ENCODE measurements around the gene KMT2E. TPM values are rescaled to one million over a fixed set of nuclear protein-coding genes. Genes with fewer than 3 reads are reported as not detected.
"Not testable (repeated sequence)": the region's sequence is repeated elsewhere in the genome, so short reads cannot be mapped to it uniquely, and the experiment has no call there.

The KMT2E gene
- total and polyA plus RNA-seq, 8 donors, result 14.1 to 62.5 (median 32.2) TPM

DNA sequence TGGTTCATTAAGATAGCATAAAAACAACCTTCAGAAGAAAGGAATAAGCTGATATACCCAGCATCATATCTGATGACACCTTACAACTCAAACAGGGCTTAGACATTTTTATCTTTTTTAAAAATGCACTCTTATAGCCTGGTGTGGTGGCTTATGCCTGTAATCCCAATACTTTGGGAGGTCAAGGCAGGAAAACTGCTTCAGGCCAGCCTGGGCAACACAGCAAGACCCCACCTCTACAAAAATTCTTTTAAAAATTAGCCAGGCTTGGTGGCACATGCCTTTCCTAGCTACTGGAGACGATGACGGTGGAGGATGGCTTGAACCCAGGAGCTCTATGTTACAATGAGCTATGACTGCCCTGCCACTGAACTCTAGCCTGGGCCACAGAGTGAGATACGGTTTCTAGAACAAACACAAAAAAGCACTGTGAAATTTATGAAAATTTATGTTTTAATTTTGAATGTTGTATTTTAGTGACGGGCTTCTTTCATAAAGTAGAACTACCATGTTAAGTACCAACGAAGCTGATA, 12.3 kb upstream of the KMT2E start:
- FAIRE-seq (no peak), ATAC-seq (no peak), DNase-seq (no peak)
- no peaks in the 10 kb centered on the region for H3K36me3 ChIP-seq
- WGBS, 2 donors, result 73 to 76% methylated on average over 5 of the region's 5 CpGs
- H3K4me3 ChIP-seq, result no peak overlapping the region
- intact Hi-C loops (cut with DNase I), result no loop called here
- H3K4me1 ChIP-seq, result peaks cover 68 to 86% (median 74%) of the 10 kb centered on the region in 3 donors
- H3K9me3 ChIP-seq, result no peaks in the 10 kb centered on the region
- TF ChIP-seq, protein P1, sequence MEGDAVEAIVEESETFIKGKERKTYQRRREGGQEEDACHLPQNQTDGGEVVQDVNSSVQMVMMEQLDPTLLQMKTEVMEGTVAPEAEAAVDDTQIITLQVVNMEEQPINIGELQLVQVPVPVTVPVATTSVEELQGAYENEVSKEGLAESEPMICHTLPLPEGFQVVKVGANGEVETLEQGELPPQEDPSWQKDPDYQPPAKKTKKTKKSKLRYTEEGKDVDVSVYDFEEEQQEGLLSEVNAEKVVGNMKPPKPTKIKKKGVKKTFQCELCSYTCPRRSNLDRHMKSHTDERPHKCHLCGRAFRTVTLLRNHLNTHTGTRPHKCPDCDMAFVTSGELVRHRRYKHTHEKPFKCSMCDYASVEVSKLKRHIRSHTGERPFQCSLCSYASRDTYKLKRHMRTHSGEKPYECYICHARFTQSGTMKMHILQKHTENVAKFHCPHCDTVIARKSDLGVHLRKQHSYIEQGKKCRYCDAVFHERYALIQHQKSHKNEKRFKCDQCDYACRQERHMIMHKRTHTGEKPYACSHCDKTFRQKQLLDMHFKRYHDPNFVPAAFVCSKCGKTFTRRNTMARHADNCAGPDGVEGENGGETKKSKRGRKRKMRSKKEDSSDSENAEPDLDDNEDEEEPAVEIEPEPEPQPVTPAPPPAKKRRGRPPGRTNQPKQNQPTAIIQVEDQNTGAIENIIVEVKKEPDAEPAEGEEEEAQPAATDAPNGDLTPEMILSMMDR (IDR thresholded peaks at IDR 0.05), result no peak
- no peak overlapping the region for H3K27ac ChIP-seq
- no peaks in the 10 kb centered on the region for H3K27me3 ChIP-seq

DNA sequence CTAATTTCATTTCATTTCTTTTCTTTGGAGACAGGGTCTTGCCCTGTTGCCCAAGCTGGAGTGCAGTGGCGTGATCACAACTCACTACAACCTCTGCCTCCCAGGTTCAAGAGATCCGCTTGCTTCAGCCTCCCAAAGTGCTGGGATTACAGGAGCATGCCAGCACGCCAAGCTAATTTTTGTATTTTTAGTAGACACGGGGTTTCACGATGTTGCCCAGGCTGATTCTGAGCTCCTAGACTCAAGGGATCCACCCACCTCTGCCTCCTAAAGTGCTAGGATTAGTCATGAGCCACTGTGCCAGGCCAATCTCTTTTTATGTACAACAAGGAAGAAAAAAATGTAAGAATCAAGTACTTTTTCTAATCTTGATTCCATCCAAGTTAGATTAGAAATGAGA, 10.7 kb upstream of the KMT2E start:
- Histone ChIP-seq H3K27ac (peak overlapping the region in 2 of 4 donors; percentile 44 to 75), H3K27me3 (no peaks in the 10 kb centered on the region), H3K9me3 (no peaks in the 10 kb centered on the region), H3K36me3 (no peaks in the 10 kb centered on the region), H3K4me3 (peak overlapping the region in 1 of 4 donors; percentile 9), H3K4me1 (peaks cover 65 to 82% (median 76%) of the 10 kb centered on the region in 3 donors)
- intact Hi-C loops (cut with DNase I), result no loop called here
- FAIRE-seq (no peak), ATAC-seq (peak; percentile 47 to 82 (median 63)), DNase-seq (no peak)
- WGBS, 2 donors, result 11 to 18% methylated on average over 5 of the region's 5 CpGs
- TF ChIP-seq, protein P1 (IDR thresholded peaks at IDR 0.05), result no peak

DNA sequence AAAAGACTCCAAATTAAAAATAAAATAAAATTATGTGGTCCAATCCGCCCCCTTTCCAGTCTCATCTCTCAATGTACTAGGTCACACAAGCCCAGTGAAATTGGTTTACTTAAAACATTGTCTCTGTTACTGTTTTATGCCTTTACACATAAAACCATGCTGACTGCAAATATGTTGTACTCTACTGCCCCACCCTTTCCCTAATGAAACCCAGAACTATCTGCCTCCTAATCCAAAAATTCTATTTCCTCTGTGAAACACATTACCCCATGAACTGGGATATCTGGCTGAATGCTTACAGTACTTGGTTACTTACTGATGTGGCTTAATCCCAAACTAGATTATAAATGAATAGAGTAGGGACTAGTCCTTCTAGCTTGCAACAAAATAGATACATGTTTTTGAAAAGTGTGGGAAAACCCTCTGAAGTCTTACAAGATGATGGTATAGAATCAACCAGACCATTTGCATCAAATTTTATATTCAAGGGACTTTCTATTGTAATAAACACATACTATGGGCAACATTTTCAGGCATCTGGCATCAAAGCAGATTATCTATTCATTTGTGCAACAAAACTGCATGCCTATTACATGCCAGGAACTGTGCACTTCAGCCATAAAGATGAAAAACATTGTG, 10.0 kb upstream of the KMT2E start:
- TF ChIP-seq, protein P1 (IDR thresholded peaks at IDR 0.05), result no peak
- Histone ChIP-seq H3K4me3 (no peak overlapping the region), H3K36me3 (no peaks in the 10 kb centered on the region), H3K27me3 (no peaks in the 10 kb centered on the region), H3K27ac (peak overlapping the region in 2 of 4 donors; percentile 44 to 75), H3K9me3 (no peaks in the 10 kb centered on the region), H3K4me1 (peaks cover 61 to 81% (median 77%) of the 10 kb centered on the region in 3 donors)
- ATAC-seq, result no peak
- intact Hi-C loops (cut with DNase I), result no loop called here
- DNase-seq, result no peak
- 75 to 85% methylated on average over 1 of the region's 1 CpG for WGBS, 2 donors
- FAIRE-seq, result no peak

DNA sequence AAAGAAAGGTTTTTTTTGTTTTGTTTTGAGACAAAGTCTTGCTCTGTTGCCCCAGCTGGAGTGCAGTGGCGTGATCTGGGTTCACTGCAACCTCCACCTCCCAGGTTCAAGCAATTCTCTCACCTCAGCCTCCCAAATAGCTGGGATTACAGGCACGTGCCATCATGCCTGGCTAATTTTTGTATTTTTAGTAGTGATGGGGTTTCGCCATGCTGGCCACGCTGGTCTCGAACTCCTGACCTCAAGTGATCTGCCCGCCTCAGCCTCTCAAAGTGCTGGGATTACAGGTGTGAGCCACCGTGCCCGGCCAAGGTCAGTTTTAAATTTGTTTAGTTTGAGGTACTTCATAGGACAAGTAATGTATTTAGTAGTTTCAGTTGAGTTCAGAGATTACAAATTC, 9.0 kb upstream of the KMT2E start:
- WGBS, 2 donors, result 79 to 81% methylated on average over 8 of the region's 8 CpGs
- ATAC-seq; DNase-seq; FAIRE-seq; H3K4me3 ChIP-seq; H3K9me3 ChIP-seq; H3K27ac ChIP-seq; intact Hi-C loops (cut with DNase I); H3K36me3 ChIP-seq; H3K27me3 ChIP-seq: not testable (repeated sequence)
- peaks cover 57 to 80% (median 71%) of the 10 kb centered on the region in 3 donors for H3K4me1 ChIP-seq

DNA sequence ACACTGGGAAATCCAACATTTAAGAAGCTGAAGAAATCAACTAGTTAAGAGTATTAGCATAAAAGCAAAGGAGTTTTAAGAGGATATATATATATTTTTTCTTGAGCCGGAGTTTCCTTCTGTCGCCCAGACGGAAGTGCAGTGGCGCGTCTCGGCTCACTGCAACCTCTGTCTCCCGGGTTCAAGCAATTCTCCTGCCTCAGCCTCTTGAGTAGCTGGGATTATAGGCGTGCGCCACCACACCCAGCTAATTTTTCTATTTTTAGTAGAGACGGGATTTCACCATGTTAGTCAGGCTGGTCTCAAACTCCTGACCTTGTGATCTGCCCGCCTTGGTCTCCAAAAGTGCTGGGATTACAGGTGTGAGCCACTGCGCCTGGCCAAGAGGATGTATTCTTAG, 8.5 kb upstream of the KMT2E start:
- H3K27ac ChIP-seq; H3K27me3 ChIP-seq; intact Hi-C loops (cut with DNase I); FAIRE-seq; H3K4me3 ChIP-seq; H3K9me3 ChIP-seq; H3K36me3 ChIP-seq; DNase-seq; ATAC-seq: not testable (repeated sequence)
- H3K4me1 ChIP-seq, result peaks cover 53 to 75% (median 71%) of the 10 kb centered on the region in 3 donors
- 92 to 94% methylated on average over 12 of the region's 12 CpGs for WGBS, 2 donors

Data from pancreas (tissue), 10 donors.